Panc1 (cell line): ENCODE data around the gene PLAAT2. TPM values are rescaled to one million over a fixed set of nuclear protein-coding genes. Genes with fewer than 3 reads are reported as not detected.

Experiments
- ATAC-seq: fragments of 200-7000 bp; cut with Tn5 transposase; 2 replicates; pipeline ENCODE4 v1.9.1; 2020; ENCODE audit warnings: mild to moderate bottlenecking, moderate library complexity
- BruUV-seq: library from RNA; stranded (reverse); fragments of 400-500 nt; replicated peaks from 2 replicates; lab custom pipeline; 2021; lab: Mats Ljungman, UMichigan
- CTCF ChIA-PET: fragments of 300-600 bp; sonication (Branson Sonifier 250); formaldehyde crosslinking; loops from one replicate; lab custom pipeline; 2022; ENCODE audit warnings: antibody characterized with exemption; lab: Charles Lee
- POLR2A ChIA-PET: fragments of 300-600 bp; sonication (Branson Sonifier 250); formaldehyde crosslinking; loops from one replicate; lab custom pipeline; 2022; ENCODE audit warnings: antibody characterized with exemption; lab: Charles Lee
- DNase-seq: peaks from one replicate; pipeline ENCODE4 v3.0.0-alpha.2; 2010; ENCODE audit warnings: low read depth, low spot score
- H3K27ac ChIP-seq: 2 replicates; pipeline ENCODE4 v1.5.1; 2011; ENCODE audit warnings: mild to moderate bottlenecking, low read length, inconsistent platforms
- H3K27me3 ChIP-seq: fragments of 200-500 bp; sonication (Bioruptor generic); 2 replicates; pipeline ENCODE4 v1.6.0; 2014; ENCODE audit warnings: low read length, inconsistent platforms; ENCODE audit not compliant: control insufficient read depth, insufficient read depth
- H3K36me3 ChIP-seq: fragments of 200-500 bp; sonication (Bioruptor generic); 2 replicates; pipeline ENCODE4 v1.5.1; 2014; ENCODE audit warnings: inconsistent platforms, mild to moderate bottlenecking, low read length, moderate library complexity; ENCODE audit not compliant: control insufficient read depth, insufficient read depth
- H3K4me1 ChIP-seq: 2 replicates; pipeline ENCODE4 v1.5.1; 2011; ENCODE audit warnings: inconsistent platforms, mild to moderate bottlenecking, low read length, moderate library complexity; ENCODE audit not compliant: control insufficient read depth, insufficient read depth
- H3K4me3 ChIP-seq, 2 experiments: 2 replicates each; pipeline ENCODE4 v1.5.1; 2011 to 2012; ENCODE audit warnings: low read depth in 2 of 2, low read length in 2 of 2, mild to moderate bottlenecking in 2 of 2, inconsistent platforms in 1 of 2, moderate library complexity in 1 of 2
- H3K9me3 ChIP-seq: fragments of 200-500 bp; sonication (Bioruptor generic); 2 replicates; pipeline ENCODE4 v1.5.1; 2014; ENCODE audit warnings: low read depth, mild to moderate bottlenecking, inconsistent platforms, low read length, moderate library complexity; ENCODE audit not compliant: control insufficient read depth, insufficient read depth
- CTCF ChIP-seq: fragments of 450-650 bp; IDR thresholded peaks from 2 replicates; pipeline ENCODE4 v1.5.1; 2017; ENCODE audit warnings: mild to moderate bottlenecking
- POLR2AphosphoS5 ChIP-seq: IDR thresholded peaks from 2 replicates; pipeline ENCODE4 v1.6.1; 2012; ENCODE audit warnings: mild to moderate bottlenecking, low read depth, low read length, moderate library complexity
- REST ChIP-seq, 2 experiments: IDR thresholded peaks; 2 replicates each; pipeline ENCODE4 v1.6.1; 2011 to 2012; ENCODE audit warnings: low read depth in 2 of 2, control low read depth in 1 of 2, low read length in 1 of 2, mild to moderate bottlenecking in 1 of 2, moderate library complexity in 1 of 2; ENCODE audit not compliant: insufficient read depth in 1 of 2
- SIN3A ChIP-seq: IDR thresholded peaks from 2 replicates; pipeline ENCODE4 v1.6.1; 2012; ENCODE audit warnings: low read depth, mild to moderate bottlenecking, low read length, moderate library complexity, borderline replicate concordance; ENCODE audit not compliant: insufficient read depth
- TCF7L2 ChIP-seq: IDR thresholded peaks from 2 replicates; pipeline ENCODE4 v1.6.1; 2011; ENCODE audit warnings: mild to moderate bottlenecking, low read depth, low read length, inconsistent platforms
- in situ Hi-C: cut with HindIII; loops from 2 replicates; pipeline ENCODE4 v1.10.0; 2016; ENCODE audit warnings: low sequenced_read_pairs, low pct_unique_long_range_greater_than_20kb
- intact Hi-C: fragments of 100-400 bp; cut with micrococcal nuclease; formaldehyde crosslinking; loops from one replicate; pipeline ENCODE4 v1.10.0; 2022; ENCODE audit not compliant: unreplicated experiment
- total RNA-seq: library from RNA; stranded (reverse); gene quantifications from one replicate; pipeline ENCODE4 v1.2.1, GENCODE V29; 2021; ENCODE audit not compliant: unreplicated experiment

Gene PLAAT2
- total RNA-seq, 1 experiment from 2014 or later = not detected

- DNase-seq (no peak), ATAC-seq (no peak; the same call in 1 of the 2 replicates)
- H3K27me3 ChIP-seq = no peaks in the 10 kb centered on the region
- H3K4me1 ChIP-seq = no peaks in the 10 kb centered on the region
- H3K27ac ChIP-seq = no peak overlapping the region
- in situ Hi-C loops (no loop called here), intact Hi-C loops (no loop called here)
- no peak overlapping the region for H3K4me3 ChIP-seq
- no TSS peak for BruUV-seq
- TF ChIP-seq SIN3A = no peak
- TF ChIP-seq REST (IDR thresholded peaks at IDR 0.05; ENCODE audit: insufficient read depth in 1 of 2, low read depth in 2 of 2, low read length in 1 of 2) = no peak
- no peak for TF ChIP-seq CTCF
- no peak for TF ChIP-seq TCF7L2
- no peak for TF ChIP-seq POLR2AphosphoS5
- ChIA-PET CTCF (interaction anchor here (0.7 to 1.6 kb wide), 2 partner anchors 8 to 28 kb away, joined by 4 to 8 read pairs; no protein-coding TSS in a partner anchor), POLR2A (no interaction called here)
- H3K9me3 ChIP-seq = no peaks in the 10 kb centered on the region
- no peaks in the 10 kb centered on the region for H3K36me3 ChIP-seq
Measured at GRCh38 chr11:63507511-63507910, 55.7 kb downstream of the PLAAT2 start.

- H3K27me3 ChIP-seq = no peaks in the 10 kb centered on the region
- POLR2A ChIA-PET = no interaction called here
- no peak overlapping the region for H3K27ac ChIP-seq
- TF ChIP-seq CTCF (no peak), SIN3A (no peak), POLR2AphosphoS5 (no peak), TCF7L2 (no peak), REST (IDR thresholded peaks at IDR 0.05; ENCODE audit: insufficient read depth in 1 of 2, low read depth in 2 of 2, low read length in 1 of 2) (no peak)
- H3K4me1 ChIP-seq = no peaks in the 10 kb centered on the region
- CTCF ChIA-PET = interaction anchor here (1.6 kb wide), 1 partner anchor 28 kb away, joined by 4 read pairs; no protein-coding TSS in a partner anchor
- intact Hi-C loops = no loop called here
- in situ Hi-C loops = no loop called here
- DNase-seq = no peak
- no TSS peak for BruUV-seq
- H3K9me3 ChIP-seq = no peaks in the 10 kb centered on the region
- H3K36me3 ChIP-seq = no peaks in the 10 kb centered on the region
- no peak overlapping the region for H3K4me3 ChIP-seq
- ATAC-seq = no peak
Measured at GRCh38 chr11:63506876-63507275, 56.3 kb downstream of the PLAAT2 start.
